Chondrocyte (in vitro differentiated cells): ENCODE results near the gene IL22RA1. TPM values are rescaled to one million over a fixed set of nuclear protein-coding genes. Genes with fewer than 3 reads are reported as not detected.

Experiments
- DNase-seq: peaks from one replicate; pipeline ENCODE4 v3.0.0; 2021; ENCODE audit warnings: mixed read lengths, low spot score
- H3K27ac Mint-ChIP-seq: one replicate; pipeline ENCODE4 v1.8.0; 2021; ENCODE audit warnings: mild to moderate bottlenecking, moderate library complexity, mixed read lengths; ENCODE audit not compliant: unreplicated experiment
- H3K27me3 Mint-ChIP-seq: 2 replicates; pipeline ENCODE4 v1.8.0; 2021; ENCODE audit warnings: low read depth, mixed read lengths
- H3K36me3 Mint-ChIP-seq: 2 replicates; pipeline ENCODE4 v1.8.0; 2021; ENCODE audit warnings: low read depth, mixed read lengths
- H3K4me1 Mint-ChIP-seq: 2 replicates; pipeline ENCODE4 v1.8.0; 2021; ENCODE audit warnings: low read depth, mild to moderate bottlenecking, mixed read lengths
- H3K4me3 Mint-ChIP-seq: one replicate; pipeline ENCODE4 v1.8.0; 2021; ENCODE audit warnings: mild to moderate bottlenecking, moderate library complexity, mixed read lengths; ENCODE audit not compliant: unreplicated experiment
- H3K9me3 Mint-ChIP-seq: 2 replicates; pipeline ENCODE4 v1.8.0; 2021; ENCODE audit warnings: low read depth, mixed read lengths
- CTCF ChIP-seq: fragments of 200-600 bp; sonication (generic); IDR thresholded peaks from 2 replicates; pipeline ENCODE4 v1.5.0; 2021; ENCODE audit warnings: antibody characterized with exemption, mild to moderate bottlenecking, moderate library complexity
- total RNA-seq: library from RNA; stranded (reverse); gene quantifications from 3 replicates; pipeline ENCODE4 v1.2.1, GENCODE V29; 2021

IL22RA1 gene
- total RNA-seq, 1 donor from 2014 or later = not detected

GRCh38 chr1:24111262-24111995, 31.5 kb downstream of the IL22RA1 start:
- Mint-ChIP-seq H3K9me3 (no peaks in the 10 kb centered on the region), H3K36me3 (no peaks in the 10 kb centered on the region)

GRCh38 chr1:24110642-24111261, 32.2 kb downstream of the IL22RA1 start:
- H3K27ac Mint-ChIP-seq = no peak overlapping the region
- peaks cover 41% of the 10 kb centered on the region for H3K4me1 Mint-ChIP-seq
- DNase-seq = no peak
- H3K27me3 Mint-ChIP-seq = no peaks in the 10 kb centered on the region
- no peak for TF ChIP-seq CTCF
- no peaks in the 10 kb centered on the region for H3K36me3 Mint-ChIP-seq
- no peak overlapping the region for H3K4me3 Mint-ChIP-seq
- H3K9me3 Mint-ChIP-seq = no peaks in the 10 kb centered on the region

More at GRCh38 chr1:24111262-24111995, 31.5 kb downstream of the IL22RA1 start:
- Mint-ChIP-seq H3K4me3 (peak overlapping the region; percentile 29), H3K4me1 (peaks cover 41% of the 10 kb centered on the region), H3K27ac (no peak overlapping the region), H3K27me3 (no peaks in the 10 kb centered on the region)
- DNase-seq = no peak
- no peak for TF ChIP-seq CTCF

- TF ChIP-seq CTCF = no peak
- H3K27ac Mint-ChIP-seq = no peak overlapping the region
- H3K36me3 Mint-ChIP-seq = no peaks in the 10 kb centered on the region
- DNase-seq = no peak
- H3K4me1 Mint-ChIP-seq = peaks cover 46% of the 10 kb centered on the region
- H3K4me3 Mint-ChIP-seq = no peak overlapping the region
- H3K27me3 Mint-ChIP-seq = no peaks in the 10 kb centered on the region
- no peaks in the 10 kb centered on the region for H3K9me3 Mint-ChIP-seq
Observed at GRCh38 chr1:24109686-24110475, 33.1 kb downstream of the IL22RA1 start.

- no peak overlapping the region for H3K4me3 Mint-ChIP-seq
- no peaks in the 10 kb centered on the region for H3K9me3 Mint-ChIP-seq
- H3K4me1 Mint-ChIP-seq = peaks cover 46% of the 10 kb centered on the region
- H3K27me3 Mint-ChIP-seq = no peaks in the 10 kb centered on the region
- no peak for TF ChIP-seq CTCF
- H3K36me3 Mint-ChIP-seq = no peaks in the 10 kb centered on the region
- peak overlapping the region; percentile 92 for H3K27ac Mint-ChIP-seq
- no peak for DNase-seq
Observed at GRCh38 chr1:24109166-24109483, 33.8 kb downstream of the IL22RA1 start.
